Activated CD8-positive, alpha-beta memory T cell treated with anti-CD3 and anti-CD28 coated beads, Interleukin-2, amount 50 U/mL, for 48 hours (primary cell): ENCODE results near the gene APBB1IP.

Source experiments
- DNase-seq: peaks from one replicate; pipeline ENCODE4 v3.0.0-alpha.2; 2020

APBB1IP gene

GRCh38 chr10:26509307-26509706 lies 71.2 kb downstream of the APBB1IP start:
- no peak for DNase-seq

GRCh38 chr10:26513101-26513500 lies 75.0 kb downstream of the APBB1IP start:
- no peak for DNase-seq

GRCh38 chr10:26516540-26517101 lies 78.5 kb downstream of the APBB1IP start:
- no peak for DNase-seq

GRCh38 chr10:26517141-26517867 lies 79.2 kb downstream of the APBB1IP start:
- DNase-seq: no peak

- DNase-seq: no peak
These were observed 81.7 kb downstream of the APBB1IP start for GRCh38 chr10:26519803-26520202.

- no peak for DNase-seq
These were observed 82.4 kb downstream of the APBB1IP start for GRCh38 chr10:26520575-26520974.

GRCh38 chr10:26524161-26524896 lies 86.2 kb downstream of the APBB1IP start:
- no peak for DNase-seq

GRCh38 chr10:26525586-26525985 lies 87.4 kb downstream of the APBB1IP start:
- no peak for DNase-seq

- DNase-seq: no peak
These were observed 88.9 kb downstream of the APBB1IP start for GRCh38 chr10:26527018-26527417.

- no peak for DNase-seq
These were observed 89.9 kb downstream of the APBB1IP start for GRCh38 chr10:26528048-26528447.

GRCh38 chr10:26528715-26529393 lies 90.7 kb downstream of the APBB1IP start:
- no peak for DNase-seq

GRCh38 chr10:26534384-26534783 lies 96.2 kb downstream of the APBB1IP start:
- DNase-seq: no peak

- no peak for DNase-seq
These were observed 102.5 kb downstream of the APBB1IP start for GRCh38 chr10:26540601-26541000.

GRCh38 chr10:26543567-26544306 lies 105.6 kb downstream of the APBB1IP start:
- DNase-seq: no peak

- DNase-seq: no peak
These were observed 106.8 kb downstream of the APBB1IP start for GRCh38 chr10:26544932-26545331.

- no peak for DNase-seq
These were observed 112.8 kb downstream of the APBB1IP start for GRCh38 chr10:26550774-26551526.

GRCh38 chr10:26554246-26554645 lies 116.1 kb downstream of the APBB1IP start:
- no peak for DNase-seq

- DNase-seq: no peak
These were observed 117.7 kb downstream of the APBB1IP start for GRCh38 chr10:26555719-26556368.

GRCh38 chr10:26556748-26557640 lies 118.9 kb downstream of the APBB1IP start:
- DNase-seq: no peak

- DNase-seq: no peak
These were observed 119.5 kb downstream of the APBB1IP start for GRCh38 chr10:26557641-26558014.
